Esophagus muscularis mucosa (tissue), 3 donors: ENCODE measurements around the gene RNF14.

ENCODE experiments used
- POLR2A ChIP-seq: fragments of 450-650 bp; IDR thresholded peaks from one replicate; pipeline ENCODE4 v1.6.1; 2017; ENCODE audit warnings: antibody characterized with exemption, moderate library complexity, mild to moderate bottlenecking, low read depth
- POLR2AphosphoS5 ChIP-seq, 2 donors: sonication (generic); formaldehyde crosslinking; IDR thresholded peaks; one replicate each; pipeline ENCODE4 v1.6.1; 2017; ENCODE audit warnings: antibody characterized with exemption in 2 of 2
- TF ChIP-seq, protein P1 (sequence below), 3 experiments: fragments of 200-600 bp in 2 of 3; fragments of 450-650 bp in 1 of 3; sonication (generic) in 2 of 3; IDR thresholded peaks; one replicate each; pipeline ENCODE4 v1.5.1; 2017 to 2019; ENCODE audit warnings: antibody characterized with exemption in 3 of 3, mild to moderate bottlenecking in 2 of 3, moderate library complexity in 1 of 3

DNA sequence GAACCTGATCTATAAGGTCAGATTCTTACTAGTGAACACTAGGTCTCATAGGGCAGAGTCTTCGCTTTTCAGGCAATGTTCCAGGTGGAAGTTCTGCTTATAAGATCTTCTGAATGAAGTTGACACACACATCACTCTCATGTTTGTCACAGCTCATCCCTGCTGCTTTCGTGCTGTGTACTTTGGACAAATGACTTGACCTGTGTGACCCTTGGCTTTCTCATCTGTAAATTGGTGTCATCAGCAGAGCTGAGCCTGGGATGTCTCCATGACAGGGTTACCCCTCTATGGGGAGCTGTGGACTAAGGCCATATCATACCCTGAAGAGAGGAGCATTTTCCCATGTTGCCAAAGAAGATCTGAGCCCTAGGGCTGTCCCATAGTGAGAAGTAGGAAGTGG is 42.5 kb upstream of the RNF14 start:
- TF ChIP-seq, protein P1, sequence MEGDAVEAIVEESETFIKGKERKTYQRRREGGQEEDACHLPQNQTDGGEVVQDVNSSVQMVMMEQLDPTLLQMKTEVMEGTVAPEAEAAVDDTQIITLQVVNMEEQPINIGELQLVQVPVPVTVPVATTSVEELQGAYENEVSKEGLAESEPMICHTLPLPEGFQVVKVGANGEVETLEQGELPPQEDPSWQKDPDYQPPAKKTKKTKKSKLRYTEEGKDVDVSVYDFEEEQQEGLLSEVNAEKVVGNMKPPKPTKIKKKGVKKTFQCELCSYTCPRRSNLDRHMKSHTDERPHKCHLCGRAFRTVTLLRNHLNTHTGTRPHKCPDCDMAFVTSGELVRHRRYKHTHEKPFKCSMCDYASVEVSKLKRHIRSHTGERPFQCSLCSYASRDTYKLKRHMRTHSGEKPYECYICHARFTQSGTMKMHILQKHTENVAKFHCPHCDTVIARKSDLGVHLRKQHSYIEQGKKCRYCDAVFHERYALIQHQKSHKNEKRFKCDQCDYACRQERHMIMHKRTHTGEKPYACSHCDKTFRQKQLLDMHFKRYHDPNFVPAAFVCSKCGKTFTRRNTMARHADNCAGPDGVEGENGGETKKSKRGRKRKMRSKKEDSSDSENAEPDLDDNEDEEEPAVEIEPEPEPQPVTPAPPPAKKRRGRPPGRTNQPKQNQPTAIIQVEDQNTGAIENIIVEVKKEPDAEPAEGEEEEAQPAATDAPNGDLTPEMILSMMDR (IDR thresholded peaks at IDR 0.05) = no peak
- no peak for TF ChIP-seq POLR2A
- TF ChIP-seq POLR2AphosphoS5 (IDR thresholded peaks at IDR 0.05) = no peak
